NCI-H128 (cell line): ENCODE results near the gene F3.
"Not testable (repeated sequence)": the region's sequence is repeated elsewhere in the genome, so short reads cannot be mapped to it uniquely, and the experiment has no call there.

Experiments
- DNase-seq: peaks from one replicate; lab custom pipeline; 2025; ENCODE audit not compliant: unreplicated experiment; lab: John Stamatoyannopoulos, UW

F3 gene

DNA sequence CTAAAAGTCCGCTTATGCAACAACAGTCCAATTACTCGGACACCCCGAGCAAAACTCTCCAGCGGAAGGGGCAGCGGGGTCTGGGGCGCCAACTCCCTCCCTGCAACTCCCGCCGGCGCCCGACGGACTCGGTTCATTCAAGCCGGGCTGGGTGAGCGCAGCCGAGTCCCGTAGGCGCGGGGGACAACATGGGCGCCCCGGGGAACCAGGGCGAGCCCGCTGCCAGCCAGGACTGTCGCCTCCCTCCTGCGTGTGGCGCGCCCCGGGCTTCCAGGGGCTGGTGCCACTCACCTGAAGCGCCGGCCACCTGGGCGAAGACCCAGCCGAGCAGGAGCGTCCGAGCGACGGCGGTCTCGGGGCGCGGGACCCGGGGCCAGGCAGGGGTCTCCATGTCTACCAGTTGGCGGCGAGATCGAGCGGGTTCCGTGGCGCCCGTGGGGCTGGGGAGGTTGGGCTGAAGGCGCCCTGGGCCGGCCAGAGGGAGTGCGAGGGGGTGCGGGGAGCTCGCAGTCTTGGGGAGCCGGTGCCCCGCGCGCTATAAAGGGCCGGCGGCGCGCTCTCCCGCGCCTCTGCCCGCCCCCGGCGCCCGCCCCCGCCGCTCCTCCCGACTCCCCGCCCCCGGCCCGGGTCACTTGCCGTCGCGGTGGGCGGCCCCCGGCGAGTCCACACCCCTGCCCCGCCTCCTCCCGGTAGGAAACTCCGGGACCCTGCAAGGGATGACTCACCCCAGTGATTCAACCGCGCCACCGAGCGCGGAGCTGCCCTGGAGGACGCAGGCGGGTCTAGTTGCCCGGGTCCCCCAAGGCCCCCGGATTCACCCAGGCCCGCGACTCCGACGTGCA, at the start of gene F3:
Gene F3 (minus strand): TSS at position 514 of the 842 bp plus-strand sequence. CDS start 123 bp downstream, at position 391.
- DNase-seq: peak; percentile 45

GRCh38 chr1:94590203-94591137, 48.9 kb upstream of the F3 start:
- DNase-seq: no peak

GRCh38 chr1:94589728-94590127, 48.2 kb upstream of the F3 start:
- no peak for DNase-seq

DNA sequence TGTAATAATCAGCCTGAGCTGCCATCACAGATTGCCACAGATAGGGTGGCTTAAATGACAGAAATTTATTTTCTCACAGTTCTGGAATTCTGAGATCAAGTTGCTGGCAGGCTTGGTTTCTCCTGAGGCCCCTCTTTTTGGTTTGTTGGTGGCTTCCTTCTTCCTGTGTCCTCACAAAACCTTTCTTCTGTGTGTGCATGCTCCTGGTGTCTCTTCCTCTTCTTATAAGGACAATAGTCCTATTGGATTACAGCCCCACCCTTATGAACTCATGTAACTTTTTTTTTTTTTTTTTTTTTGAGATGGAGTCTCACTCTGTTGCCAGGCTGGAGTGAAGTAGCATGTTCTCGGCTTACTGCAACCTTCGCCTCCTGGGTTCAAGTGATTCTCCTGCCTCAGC, 41.0 kb upstream of the F3 start:
- no peak for DNase-seq

DNA sequence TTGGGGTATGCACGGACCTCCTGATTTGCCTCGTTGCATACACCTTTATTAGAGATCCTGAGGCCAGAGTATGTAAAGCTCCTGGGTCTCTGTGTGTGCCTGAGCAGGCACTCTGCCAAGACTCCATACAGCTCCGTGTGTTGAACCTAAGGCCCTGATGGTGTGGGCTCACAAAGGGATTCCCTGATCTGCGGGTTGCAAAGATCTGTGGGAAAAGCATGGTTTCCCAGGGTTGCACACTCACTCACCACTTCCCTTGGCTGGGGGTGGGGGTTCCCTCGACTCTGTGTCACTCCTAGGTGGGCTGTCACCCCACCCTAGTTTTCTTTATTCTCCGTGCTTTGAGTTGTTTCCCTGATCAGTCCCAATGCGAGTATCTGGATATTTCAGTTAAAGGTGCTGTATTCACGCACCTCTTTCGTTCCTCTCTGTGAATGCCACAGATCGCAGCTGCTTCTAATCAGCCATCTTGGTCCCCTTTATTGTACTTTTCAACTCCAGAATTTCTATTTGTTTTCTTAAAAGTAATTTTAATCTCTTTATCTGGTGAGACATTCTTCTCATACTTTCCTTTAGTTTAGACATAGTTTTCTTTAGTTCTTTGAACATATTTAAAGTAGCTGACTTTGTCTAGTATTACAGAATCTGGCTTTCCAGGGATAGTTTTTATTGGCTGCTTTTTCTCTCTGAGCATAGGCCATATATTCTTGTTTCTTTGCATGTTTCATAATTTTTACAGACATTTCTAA, 39.0 kb upstream of the F3 start:
- DNase-seq: no peak

GRCh38 chr1:94579876-94580294, 38.3 kb upstream of the F3 start:
- DNase-seq: no peak

GRCh38 chr1:94578856-94579255, 37.3 kb upstream of the F3 start:
- DNase-seq: no peak

GRCh38 chr1:94573917-94574316, 32.4 kb upstream of the F3 start:
- not testable (repeated sequence) for DNase-seq

DNA sequence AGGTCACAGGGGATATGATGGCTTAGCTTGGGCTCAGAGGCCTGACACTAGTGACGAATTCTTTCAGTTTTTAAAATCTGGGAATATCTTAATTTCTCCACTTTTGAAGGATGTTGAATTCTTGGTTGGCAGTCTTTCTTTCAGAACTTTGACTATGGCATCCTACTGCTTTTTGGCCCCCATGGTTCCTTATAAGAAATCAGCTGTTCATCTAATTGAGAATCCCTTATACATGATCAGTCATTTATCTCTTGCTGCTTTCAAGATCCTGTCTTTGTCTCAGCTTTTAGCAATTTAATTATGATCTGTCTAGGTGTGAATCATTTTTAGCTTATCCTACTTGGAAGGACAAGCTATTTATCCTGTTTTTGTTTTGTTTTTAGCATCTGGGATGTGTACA, 31.2 kb upstream of the F3 start:
- no peak for DNase-seq

- DNase-seq: not testable (repeated sequence)
Observed at GRCh38 chr1:94570965-94571364, 29.4 kb upstream of the F3 start.

- DNase-seq: not testable (repeated sequence)
Observed at GRCh38 chr1:94568806-94569205, 27.2 kb upstream of the F3 start.

DNA sequence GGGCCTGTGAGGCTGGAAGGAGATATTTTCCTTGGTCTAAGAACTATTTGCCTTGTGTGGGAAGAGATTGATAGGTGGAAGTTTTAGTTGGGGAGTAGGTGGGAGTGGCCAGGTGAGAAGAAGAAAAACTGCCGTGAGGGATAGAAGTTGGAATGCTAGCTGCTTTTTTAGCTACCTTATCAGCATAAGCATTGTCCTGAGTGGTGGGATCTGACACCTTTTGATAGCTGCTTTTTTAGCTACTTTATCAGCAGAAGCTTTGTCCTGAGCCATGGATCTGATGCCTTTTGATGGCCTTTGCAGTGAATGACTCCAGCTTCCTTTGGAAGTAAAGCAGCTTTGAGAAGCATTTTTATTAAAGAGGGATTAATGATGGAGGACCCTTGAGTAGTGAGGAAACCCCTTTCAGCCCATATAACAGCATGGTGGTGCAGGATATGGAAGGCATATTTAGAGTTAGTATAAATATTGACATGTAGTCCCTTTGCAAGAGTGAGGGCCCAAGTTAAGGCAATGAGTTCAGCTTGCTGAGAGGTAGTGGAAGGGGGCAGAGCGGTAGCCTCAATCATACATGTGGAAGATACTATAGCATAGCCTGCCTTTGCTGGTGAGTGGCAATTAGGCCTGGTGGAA, 26.5 kb upstream of the F3 start:
- not testable (repeated sequence) for DNase-seq

- not testable (repeated sequence) for DNase-seq
Observed at GRCh38 chr1:94566436-94566835, 24.9 kb upstream of the F3 start.

DNA sequence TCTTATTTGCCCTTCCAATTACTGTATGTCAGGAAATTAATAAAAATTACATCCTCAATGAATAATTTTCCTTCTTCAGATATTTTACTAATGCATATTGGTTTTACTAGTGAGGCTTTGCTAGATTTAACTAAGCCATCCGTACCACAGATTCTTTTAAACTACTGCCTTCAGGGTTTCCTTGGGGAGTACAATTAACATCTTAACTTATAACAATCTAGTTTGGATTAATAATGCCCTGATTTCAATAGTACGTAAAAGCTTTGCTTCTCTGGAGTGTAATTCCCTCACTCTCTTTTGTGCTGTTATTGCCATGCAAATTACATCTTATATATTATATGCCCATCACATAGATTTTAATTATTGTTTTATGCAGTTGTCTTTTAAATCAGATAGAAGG, 24.3 kb upstream of the F3 start:
- DNase-seq: no peak

GRCh38 chr1:94562519-94563260, 21.1 kb upstream of the F3 start:
- no peak for DNase-seq

DNA sequence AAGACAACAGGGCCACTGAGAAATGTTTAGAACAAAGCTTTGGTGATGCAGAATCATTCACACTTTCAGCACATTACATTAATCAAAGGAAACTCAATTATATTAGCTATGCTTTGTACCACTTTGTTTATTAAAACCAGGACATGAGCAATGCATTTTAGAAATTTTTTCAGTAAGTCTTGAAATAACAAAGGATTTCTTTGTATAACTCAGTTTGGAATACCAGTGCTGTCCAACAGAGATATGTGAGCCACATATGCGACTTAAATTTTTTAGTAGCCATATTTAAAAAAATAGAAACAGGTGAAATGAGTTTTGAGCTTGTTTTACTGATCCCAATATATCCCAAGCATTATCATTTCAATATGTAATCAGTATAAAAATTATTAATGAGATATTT, 18.8 kb upstream of the F3 start:
- no peak for DNase-seq

DNA sequence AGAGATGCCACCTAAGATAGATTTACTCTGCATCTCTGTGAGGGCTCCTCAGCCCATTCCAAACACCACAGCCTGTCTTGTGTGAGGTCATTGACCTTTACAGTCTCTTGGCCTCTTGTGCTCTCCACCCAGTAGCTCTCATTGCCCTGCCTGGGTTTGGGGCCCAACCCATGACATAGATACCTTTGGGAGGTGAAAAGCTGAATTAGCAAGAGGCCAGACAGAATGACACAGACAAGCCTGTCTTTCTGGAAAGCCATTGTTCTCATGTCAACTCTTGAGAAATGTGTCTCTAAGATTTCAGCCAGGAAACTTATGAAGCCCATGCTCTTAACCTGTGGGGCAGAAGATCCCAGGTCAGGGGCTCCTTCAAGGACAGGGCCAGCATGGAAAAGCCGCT, 18.4 kb upstream of the F3 start:
- no peak for DNase-seq

DNA sequence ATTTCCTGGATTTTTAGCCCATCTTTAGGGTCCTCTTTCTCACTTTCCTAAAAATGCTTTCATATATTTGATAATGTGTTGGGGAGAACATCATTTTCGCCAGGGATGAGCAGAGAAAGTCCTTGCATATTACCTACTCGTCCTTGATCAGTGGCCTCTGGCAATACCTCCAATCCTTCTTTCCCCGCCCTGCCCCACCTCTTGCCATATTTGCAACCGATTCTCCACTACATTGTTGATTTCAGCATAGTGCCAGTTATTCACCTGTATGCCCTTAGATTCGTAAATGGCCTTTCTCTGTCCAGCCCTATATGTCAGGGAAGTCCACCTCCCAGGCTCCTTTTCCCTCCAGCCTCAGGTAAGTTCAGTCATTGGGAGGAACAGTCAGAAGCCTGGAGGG, 13.5 kb upstream of the F3 start:
- DNase-seq: no peak

GRCh38 chr1:94554580-94554979, 13.0 kb upstream of the F3 start:
- no peak for DNase-seq

GRCh38 chr1:94553931-94554330, 12.4 kb upstream of the F3 start:
- no peak for DNase-seq
